NCI-H774 (cell line): ENCODE results near the gene FBN1.

Source experiments
- DNase-seq: peaks from one replicate; lab custom pipeline; 2025; lab: John Stamatoyannopoulos, UW

FBN1 gene

DNA sequence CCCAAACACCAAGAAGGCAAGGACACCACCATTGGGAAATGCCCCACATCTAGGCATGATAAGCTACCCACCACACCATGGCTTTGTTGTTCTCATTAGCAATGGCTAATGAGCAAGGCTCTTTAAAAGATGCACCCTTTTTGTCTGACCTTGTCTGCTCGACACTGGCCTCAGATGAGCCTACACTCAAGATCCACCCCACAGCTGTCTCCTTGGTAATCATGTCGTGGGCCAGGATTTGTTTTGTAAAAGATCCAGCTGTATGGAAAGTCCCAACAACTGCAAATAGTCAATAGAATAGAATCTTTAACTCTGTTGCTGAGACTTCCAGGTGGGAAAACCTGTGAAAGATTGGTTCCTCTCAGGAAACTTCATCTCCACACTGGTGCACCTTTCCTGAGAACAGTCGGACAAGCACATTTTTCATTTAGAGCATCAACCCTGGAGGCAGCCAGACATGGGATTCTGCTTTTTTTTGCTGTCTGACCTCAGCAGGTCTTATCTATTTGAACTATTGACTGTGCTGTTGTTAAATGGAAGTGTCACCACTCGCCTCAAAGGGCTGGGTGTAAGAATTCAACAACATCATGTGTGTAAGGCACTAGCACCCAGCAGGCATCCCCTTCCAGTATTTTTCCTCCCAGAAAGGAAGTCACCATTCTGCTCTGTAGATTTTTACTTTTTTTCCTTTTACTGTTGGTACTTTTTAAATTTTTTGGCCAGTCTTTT, 278.8 kb downstream of the FBN1 start:
- no peak for DNase-seq

DNA sequence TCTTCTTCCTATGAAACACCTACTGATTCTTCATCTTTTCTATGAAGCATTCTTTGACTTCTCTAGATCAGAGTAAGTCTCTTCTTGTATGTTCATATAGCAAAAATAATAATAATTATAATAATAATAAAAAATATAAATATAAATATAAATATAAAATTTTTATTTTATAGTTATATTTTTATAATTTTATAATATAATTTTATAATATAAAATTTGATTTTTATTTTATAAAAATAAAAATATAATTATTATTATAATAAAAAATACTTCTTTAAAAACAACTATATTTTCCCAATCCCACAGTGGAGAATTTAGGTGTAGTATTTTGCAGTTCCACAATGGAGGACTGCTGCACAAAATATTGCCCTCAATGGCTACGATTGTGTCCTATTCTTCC, 279.9 kb downstream of the FBN1 start:
- DNase-seq = no peak

DNA sequence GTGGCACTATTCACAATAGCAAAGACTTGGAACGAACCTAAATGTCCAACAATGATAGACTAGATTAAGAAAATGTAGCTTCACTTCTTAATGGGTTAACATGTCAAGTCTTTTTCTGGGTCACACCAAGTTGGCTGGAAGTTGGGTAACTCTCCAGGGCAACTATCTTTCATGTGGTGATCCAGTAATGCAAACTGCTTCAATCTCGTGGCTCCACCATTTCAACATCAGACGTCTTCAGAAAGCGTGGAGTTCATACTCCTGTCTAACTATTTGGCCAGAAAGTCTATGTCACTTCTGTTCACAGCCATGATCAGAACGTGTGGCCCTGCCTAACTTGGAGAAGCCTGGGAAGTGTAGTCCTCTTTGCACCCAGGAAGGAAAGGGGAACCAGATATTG, 282.0 kb downstream of the FBN1 start:
- no peak for DNase-seq

DNA sequence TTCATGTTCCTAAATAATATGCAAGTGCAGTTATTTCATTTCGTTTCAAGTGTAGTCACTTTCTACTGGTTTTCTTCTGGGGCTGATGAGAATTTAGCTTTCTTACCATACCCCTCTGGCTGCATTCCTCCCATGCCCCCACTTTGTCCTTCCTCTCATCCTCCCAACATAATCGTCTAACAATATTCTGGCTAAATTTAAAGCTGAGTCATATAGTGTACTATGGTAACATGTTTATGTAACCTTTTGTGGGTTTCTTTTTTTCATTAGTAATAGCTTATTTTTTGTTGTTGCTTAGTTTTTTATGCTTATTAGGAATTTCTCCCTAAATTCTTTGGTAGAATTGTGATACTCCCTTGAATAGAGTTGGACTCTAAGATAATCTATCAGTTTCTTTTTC, 283.8 kb downstream of the FBN1 start:
- DNase-seq = no peak

DNA sequence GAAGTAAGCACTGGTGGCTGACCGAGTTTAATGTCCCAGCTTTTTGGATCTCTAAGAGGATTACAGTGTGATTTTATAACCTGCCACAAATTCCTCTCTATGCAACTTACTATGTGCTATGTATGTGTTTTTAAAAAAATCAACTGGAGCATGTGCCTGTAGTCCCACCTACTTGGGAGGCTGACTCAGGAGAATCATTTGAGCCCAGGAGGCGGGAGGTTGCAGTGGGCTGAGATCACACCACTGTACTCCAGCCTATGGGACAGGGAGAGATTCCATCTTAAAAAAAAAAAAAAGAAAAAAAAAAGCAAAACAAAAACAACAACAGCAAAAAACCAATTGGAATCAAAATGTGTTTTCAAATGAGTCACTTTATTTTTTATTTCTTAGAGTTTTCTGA, 284.7 kb downstream of the FBN1 start:
- DNase-seq = no peak
